ENCODE measurements around the gene MCHR1. TPM values are rescaled to one million over a fixed set of nuclear protein-coding genes. Genes with fewer than 3 reads are reported as not detected.

Gene MCHR1
- total and polyA plus RNA-seq, 9 of the 15 experiments (the other 6 are each of a cell fraction or from before 2014, with no cell fraction given) = 0.03 to 0.50 TPM; not detected in 7

GRCh38 chr22:40633036-40633435 lies 46.2 kb upstream of the MCHR1 start:
- Histone ChIP-seq H3K4me2 (ENCODE audit: insufficient read depth, low read length) (no peak overlapping the region), H3K27me3 (ENCODE audit: control insufficient read depth in 2 of 2, insufficient read depth in 2 of 2, low read length in 2 of 2) (no peaks in the 10 kb centered on the region), H3K27ac (ENCODE audit: extremely low read depth, low read depth, low read length) (no peak overlapping the region), H3K9me3 (replicated peaks; ENCODE audit: control insufficient read depth, insufficient read depth, low read depth, low read length) (no peaks in the 10 kb centered on the region), H2AFZ (ENCODE audit: low read depth, low read length) (no peak overlapping the region), H4K20me1 (replicated peaks; ENCODE audit: control insufficient read depth, insufficient read depth, low read length) (0 out of 2 replicates have a peak, but pooled peaks cover 4% of the 10 kb centered on the region), H3K79me2 (ENCODE audit: control insufficient read depth, insufficient read depth, low read length) (peaks cover 73% of the 10 kb centered on the region), H3K4me1 (replicated peaks in 1 of 2; ENCODE audit: control insufficient read depth in 2 of 2, insufficient read depth in 2 of 2, low read length in 2 of 2) (peaks cover 20 to 23% of the 10 kb centered on the region in 2 experiments; a peak in 4 of 5 replicates), H3K36me3 (ENCODE audit: control insufficient read depth, insufficient read depth, low read length) (no peaks in the 10 kb centered on the region), H3K4me3 (no peak overlapping the region), H3K9me1 (ENCODE audit: control insufficient read depth, insufficient read depth, low read length) (no peaks in the 10 kb centered on the region), H3K9ac (ENCODE audit: insufficient read depth in 1 of 2, low read depth in 2 of 2, low read length in 2 of 2) (no peak overlapping the region)
- BruUV-seq (replicated peaks) = no TSS peak
- POLR2A ChIA-PET = interaction anchor here (0.9 kb wide), 1 partner anchor 30 kb away, joined by 4 read pairs; no protein-coding TSS in a partner anchor
- CTCF ChIA-PET (ENCODE audit: low intra/inter-chr PET ratio) = no interaction called here
- in situ Hi-C loops (cut with MboI) (no loop called here), intact Hi-C loops (cut with micrococcal nuclease) (no loop called here)
- DNase-seq (ENCODE audit: extremely low read depth in 1 of 4, low spot score in 3 of 4) = no peak
- no peak for ATAC-seq
- no peak for FAIRE-seq
- 87% methylated on average over 3 of the region's 3 CpGs for WGBS (ENCODE audit: insufficient coverage, low coverage, missing lambda C conversion rate)
- TF ChIP-seq HNRNPLL (IDR thresholded peaks at IDR 0.05; ENCODE audit: low read depth, low read length, poor library complexity, severe bottlenecking) (no peak), FIP1L1 (IDR thresholded peaks at IDR 0.05; ENCODE audit: low read depth, low read length, poor library complexity, severe bottlenecking) (no peak), GTF3C2 (IDR thresholded peaks at IDR 0.05; ENCODE audit: borderline replicate concordance, extremely low read depth, insufficient read length) (no peak), MLX (CRISPR knock-in tag; conservative IDR thresholded peaks at IDR 0.05) (no peak), ZNF12 (CRISPR knock-in tag; IDR thresholded peaks at IDR 0.05) (no peak), ARNT (IDR thresholded peaks at IDR 0.05) (no peak), ZNF609 (CRISPR knock-in tag; IDR thresholded peaks at IDR 0.05; ENCODE audit: borderline replicate concordance) (no peak), ZBTB9 (CRISPR knock-in tag; IDR thresholded peaks at IDR 0.05) (no peak), ZNF277 (CRISPR knock-in tag; IDR thresholded peaks at IDR 0.05; ENCODE audit: borderline replicate concordance) (no peak)

Data from K562 (cell line).